Epithelial cell of prostate (primary cell): ENCODE measurements around the gene KRTAP12-4.
"Not testable (repeated sequence)": the region's sequence is repeated elsewhere in the genome, so short reads cannot be mapped to it uniquely, and the experiment has no call there.

Experiments
- DNase-seq: peaks from one replicate; pipeline ENCODE4 v3.0.0-alpha.2; 2011; ENCODE audit warnings: low read depth, low spot score
- H3K27ac ChIP-seq: fragments of 450-650 bp; 2 replicates; pipeline ENCODE4 v1.5.1; 2017; ENCODE audit warnings: mild to moderate bottlenecking

Gene KRTAP12-4

GRCh38 chr21:44689740-44690139, 35.3 kb upstream of the KRTAP12-4 start:
- not testable (repeated sequence) for DNase-seq, H3K27ac ChIP-seq

GRCh38 chr21:44687671-44688070, 33.2 kb upstream of the KRTAP12-4 start:
- no peak for DNase-seq
- H3K27ac ChIP-seq, result no peak overlapping the region

GRCh38 chr21:44686843-44687561, 32.5 kb upstream of the KRTAP12-4 start:
- no peak for DNase-seq
- no peak overlapping the region for H3K27ac ChIP-seq

GRCh38 chr21:44686000-44686781, 31.7 kb upstream of the KRTAP12-4 start:
- no peak overlapping the region for H3K27ac ChIP-seq
- DNase-seq, result no peak

- DNase-seq, H3K27ac ChIP-seq: not testable (repeated sequence)
Observed at GRCh38 chr21:44685050-44685449, 30.6 kb upstream of the KRTAP12-4 start.

- no peak for DNase-seq
- H3K27ac ChIP-seq, result no peak overlapping the region
Observed at GRCh38 chr21:44684483-44684882, 30.0 kb upstream of the KRTAP12-4 start.

GRCh38 chr21:44684077-44684476, 29.6 kb upstream of the KRTAP12-4 start:
- H3K27ac ChIP-seq, result no peak overlapping the region
- DNase-seq, result no peak

- no peak overlapping the region for H3K27ac ChIP-seq
- DNase-seq, result no peak
Observed at GRCh38 chr21:44682580-44683151, 28.2 kb upstream of the KRTAP12-4 start.

GRCh38 chr21:44681861-44682579, 27.6 kb upstream of the KRTAP12-4 start, which contains the start of gene KRTAP12-1:
Gene KRTAP12-1, minus strand, starts transcription at chr21:44682163. Its CDS starts 40 bp downstream, at chr21:44682123.
- no peak for DNase-seq
- H3K27ac ChIP-seq, result no peak within 1 kb of the TSS

GRCh38 chr21:44681152-44681551, 26.7 kb upstream of the KRTAP12-4 start:
- H3K27ac ChIP-seq, result no peak overlapping the region
- no peak for DNase-seq

GRCh38 chr21:44677881-44678280, 23.4 kb upstream of the KRTAP12-4 start:
- DNase-seq, result no peak
- H3K27ac ChIP-seq, result no peak overlapping the region

- no peak overlapping the region for H3K27ac ChIP-seq
- no peak for DNase-seq
Observed at GRCh38 chr21:44671911-44672310, 17.5 kb upstream of the KRTAP12-4 start.

GRCh38 chr21:44670642-44671432, 16.4 kb upstream of the KRTAP12-4 start:
- H3K27ac ChIP-seq, result no peak overlapping the region
- DNase-seq, result no peak

GRCh38 chr21:44667612-44668011, 13.2 kb upstream of the KRTAP12-4 start:
- no peak for DNase-seq
- no peak overlapping the region for H3K27ac ChIP-seq

- DNase-seq, result peak; percentile 3
- no peak within 1 kb of the TSS for H3K27ac ChIP-seq
Observed at GRCh38 chr21:44666401-44667320, 12.2 kb upstream of the KRTAP12-4 start, which contains the start of gene KRTAP12-2. Gene KRTAP12-2, minus strand, starts transcription at chr21:44666927. Its CDS starts 41 bp downstream, at chr21:44666886.

- no peak overlapping the region for H3K27ac ChIP-seq
- DNase-seq, result no peak
Observed at GRCh38 chr21:44664691-44665090, 10.2 kb upstream of the KRTAP12-4 start.

GRCh38 chr21:44661567-44661966, 7.1 kb upstream of the KRTAP12-4 start:
- not testable (repeated sequence) for H3K27ac ChIP-seq, DNase-seq

GRCh38 chr21:44658913-44659595, 4.6 kb upstream of the KRTAP12-4 start:
- DNase-seq, result no peak
- no peak overlapping the region for H3K27ac ChIP-seq
